T-helper 2 cell treated with Interferon-gamma antibody and Interleukin-4, amounts not matched to agents 100 ng/mL and 5 ng/mL, for 36 hours (primary cell): Measurements from ENCODE around the gene AGPAT1. TPM values are rescaled to one million over a fixed set of nuclear protein-coding genes. Genes with fewer than 3 reads are reported as not detected.

Experiments used
- intact Hi-C: fragments of 100-400 bp; cut with micrococcal nuclease; formaldehyde crosslinking; loops from one replicate; pipeline ENCODE4 v1.15.1; 2023
- total RNA-seq: library from RNA; stranded (reverse); gene quantifications from 2 replicates; pipeline ENCODE4 v1.2.3, GENCODE V29; 2022

The AGPAT1 gene
- total RNA-seq, 1 donor from 2014 or later = 41.6 TPM

GRCh38 chr6:32200711-32201475 lies 25.0 kb upstream of the AGPAT1 start:
- intact Hi-C loops = no loop called here

- intact Hi-C loops = loop anchor here (5.0 to 10.0 kb wide), 4 partner anchors 242 to 1854 kb away; partner anchors contain the start of genes NELFE, PSMB9, RPP21 and SKIC2
These were observed 23.0 kb upstream of the AGPAT1 start for GRCh38 chr6:32198866-32199265.

GRCh38 chr6:32198345-32198696 lies 22.4 kb upstream of the AGPAT1 start:
- intact Hi-C loops = loop anchor here (5.0 to 10.0 kb wide), 4 partner anchors 241 to 1854 kb away; partner anchors contain the start of genes NELFE, PSMB9, RPP21 and SKIC2

GRCh38 chr6:32196682-32197616 lies 21.1 kb upstream of the AGPAT1 start:
- intact Hi-C loops = loop anchor here (5.0 to 10.0 kb wide), 4 partner anchors 240 to 1852 kb away; partner anchors contain the start of genes NELFE, PSMB9, RPP21 and SKIC2

GRCh38 chr6:32195902-32196681 lies 20.2 kb upstream of the AGPAT1 start:
- intact Hi-C loops = loop anchor here (1.0 to 10.0 kb wide), 7 partner anchors 18 to 1851 kb away; partner anchors contain the start of genes FKBPL, NELFE, PPT2 and PSMB9

- intact Hi-C loops = loop anchor here (1.0 to 10.0 kb wide), 7 partner anchors 17 to 1851 kb away; partner anchors contain the start of genes FKBPL, NELFE, PPT2 and PSMB9
These were observed 19.7 kb upstream of the AGPAT1 start for GRCh38 chr6:32195652-32195901.

- intact Hi-C loops = loop anchor here (1.0 to 10.0 kb wide), 7 partner anchors 17 to 1850 kb away; partner anchors contain the start of genes FKBPL, NELFE, PPT2 and PSMB9
These were observed 19.2 kb upstream of the AGPAT1 start for GRCh38 chr6:32194825-32195651.

GRCh38 chr6:32194388-32194787 lies 18.5 kb upstream of the AGPAT1 start:
- intact Hi-C loops = loop anchor here (10.0 kb wide), 1 partner anchor 1850 kb away; the partner anchor contains the start of gene RPP21

- intact Hi-C loops = loop anchor here (10.0 kb wide), 1 partner anchor 1848 kb away; the partner anchor contains the start of gene RPP21
These were observed 17.2 kb upstream of the AGPAT1 start for GRCh38 chr6:32193096-32193495.

- intact Hi-C loops = loop anchor here (10.0 kb wide), 1 partner anchor 1848 kb away; the partner anchor contains the start of gene RPP21
These were observed 16.7 kb upstream of the AGPAT1 start, which contains the start of gene GPSM3 for GRCh38 chr6:32192608-32193039. GPSM3 (minus strand) TSS chr6:32192643; CDS start chr6:32192513, 130 bp downstream.

- intact Hi-C loops = loop anchor here (10.0 kb wide), 1 partner anchor 1847 kb away; the partner anchor contains the start of gene RPP21
These were observed 16.1 kb upstream of the AGPAT1 start for GRCh38 chr6:32191696-32192607.

GRCh38 chr6:32190911-32191677 lies 15.2 kb upstream of the AGPAT1 start:
- intact Hi-C loops = loop anchor here (1.0 to 10.0 kb wide), 3 partner anchors 13 to 1846 kb away; partner anchors contain the start of genes ATF6B, RNF5 and RPP21

GRCh38 chr6:32190054-32190851 lies 14.4 kb upstream of the AGPAT1 start, which contains the start of gene PBX2:
PBX2 (minus strand) TSS chr6:32190202; CDS start chr6:32189915, 287 bp downstream.
- intact Hi-C loops = loop anchor here (1.0 to 10.0 kb wide), 3 partner anchors 12 to 1845 kb away; partner anchors contain the start of genes ATF6B, RNF5 and RPP21

GRCh38 chr6:32189742-32190053 lies 13.8 kb upstream of the AGPAT1 start:
- intact Hi-C loops = loop anchor here (1.0 to 10.0 kb wide), 3 partner anchors 11 to 1845 kb away; partner anchors contain the start of genes ATF6B, RNF5 and RPP21

GRCh38 chr6:32189069-32189741 lies 13.3 kb upstream of the AGPAT1 start:
- intact Hi-C loops = no loop called here
